ENCODE results near the gene TTLL5.
"Not testable (repeated sequence)": the region's sequence is repeated elsewhere in the genome, so short reads cannot be mapped to it uniquely, and the experiment has no call there.

The TTLL5 gene

GRCh38 chr14:75835737-75836136, 174.7 kb downstream of the TTLL5 start:
- no peak for DNase-seq

DNA sequence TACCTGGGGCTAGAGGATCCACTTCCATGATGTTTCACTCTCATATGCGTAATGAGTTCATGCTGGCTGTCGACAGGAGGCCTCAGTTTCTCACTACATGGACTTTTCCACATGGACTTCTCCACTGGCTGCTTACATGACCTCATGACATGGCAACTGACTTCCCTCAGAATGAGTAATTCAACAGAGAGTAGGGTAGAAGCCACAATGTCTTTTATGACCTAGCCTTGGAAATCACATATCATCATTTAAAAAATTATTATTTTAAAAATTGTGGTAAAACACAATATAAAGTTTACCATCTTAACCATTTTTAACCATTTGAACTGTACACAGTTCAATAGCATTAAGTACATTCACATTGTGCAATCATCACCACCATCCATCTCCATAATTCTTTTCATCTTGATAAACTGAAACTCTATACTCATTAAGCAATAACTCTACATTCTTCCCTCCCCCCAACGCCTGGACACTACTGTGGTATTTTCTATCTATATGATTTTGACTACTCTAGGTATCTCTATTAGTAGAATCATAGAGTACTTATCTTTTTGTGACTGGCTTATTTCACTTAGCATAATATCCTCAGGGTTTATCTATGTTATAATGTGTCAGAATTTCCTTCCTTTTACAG, 176.2 kb downstream of the TTLL5 start:
- DNase-seq, result no peak

- DNase-seq, result no peak
These were observed 179.9 kb downstream of the TTLL5 start for GRCh38 chr14:75840911-75841310.

- DNase-seq, result no peak
These were observed 181.5 kb downstream of the TTLL5 start for GRCh38 chr14:75842551-75842950.

DNA sequence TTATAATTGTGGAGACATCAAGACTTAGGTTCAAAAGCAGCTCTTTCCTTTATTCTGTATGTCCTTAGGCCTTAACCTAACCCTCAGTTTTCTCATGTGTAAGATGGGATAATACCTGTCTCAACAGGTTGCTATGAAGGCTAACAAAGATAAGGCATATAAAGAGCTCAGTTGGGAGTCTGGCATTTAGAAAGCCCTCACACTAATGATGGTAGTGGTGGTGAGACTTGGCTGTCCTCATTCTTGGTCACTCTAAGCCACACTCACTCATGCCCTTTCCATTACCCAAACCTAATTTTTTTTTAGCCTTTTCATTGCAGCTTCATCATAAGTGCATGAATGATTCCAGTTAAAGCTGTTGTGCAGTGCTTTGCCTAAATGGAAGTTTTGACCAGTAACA, 183.4 kb downstream of the TTLL5 start:
- DNase-seq, result no peak

DNA sequence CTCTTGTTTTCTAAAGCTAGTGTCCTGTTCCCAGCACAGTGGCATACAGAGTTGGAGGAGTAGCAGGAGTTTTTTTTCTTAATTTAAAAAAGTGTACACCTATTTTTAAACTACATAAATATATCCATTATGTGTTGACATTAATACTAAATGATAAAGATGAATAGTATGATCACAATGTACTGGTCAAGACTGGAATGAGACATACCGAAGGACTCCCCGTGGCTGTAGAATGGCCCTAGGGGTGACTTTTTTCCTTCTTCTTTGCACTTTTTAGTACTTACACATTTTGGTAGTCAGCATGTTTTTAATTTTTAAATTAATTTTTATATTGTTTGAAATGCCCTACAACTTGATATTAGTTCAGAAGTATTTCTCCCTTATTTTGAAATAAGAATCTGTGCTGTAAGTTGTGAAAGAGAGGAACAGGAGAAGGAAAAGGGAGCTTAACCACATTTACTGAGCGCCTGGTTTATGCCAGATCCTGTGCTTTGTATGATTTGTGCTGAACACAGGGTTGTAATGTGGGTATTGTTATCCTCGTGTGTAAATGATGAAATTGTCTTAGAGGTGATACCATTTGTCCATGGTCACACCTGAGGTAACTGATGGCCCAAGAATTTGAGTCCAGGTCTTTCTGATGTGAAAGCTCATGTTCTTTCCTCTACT, 184.2 kb downstream of the TTLL5 start:
- no peak for DNase-seq

DNA sequence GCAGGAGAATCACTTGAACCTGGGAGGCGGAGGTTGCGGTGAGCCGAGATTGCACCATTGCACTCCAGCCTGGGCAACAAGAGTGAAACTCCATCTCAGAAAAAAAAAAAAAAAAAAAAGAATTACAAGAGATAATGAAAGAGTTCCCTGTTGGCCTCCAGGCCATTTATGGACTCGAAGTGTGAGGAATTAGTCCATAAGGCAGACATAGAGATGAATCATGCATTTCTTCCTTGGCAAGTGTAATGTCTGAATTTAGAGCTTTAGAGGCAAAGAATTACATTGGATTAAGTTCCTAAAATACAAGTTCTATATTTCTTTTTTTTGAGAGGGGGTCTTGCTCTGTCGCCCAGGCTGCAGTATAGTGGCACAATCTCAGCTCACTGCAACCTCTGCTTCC, 185.6 kb downstream of the TTLL5 start:
- DNase-seq, result not testable (repeated sequence)

DNA sequence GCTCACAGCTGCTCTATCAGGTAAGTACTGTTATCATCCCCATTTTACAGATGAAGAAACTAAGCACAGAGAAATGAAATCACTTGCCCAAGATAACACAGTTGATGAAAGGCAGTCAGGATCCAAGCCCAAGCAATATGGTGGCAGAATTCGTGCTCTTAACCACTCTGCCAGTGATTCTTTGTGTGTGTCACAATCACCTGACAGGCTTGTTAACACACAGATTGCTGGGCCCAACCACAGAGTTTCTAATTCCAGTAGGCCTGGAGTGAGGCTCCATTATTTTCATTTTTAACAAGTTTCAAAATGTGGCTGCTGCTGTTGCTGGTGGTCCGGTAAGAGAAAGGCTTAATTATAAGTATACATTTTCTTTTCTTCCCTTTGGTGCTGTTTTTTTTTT, 186.5 kb downstream of the TTLL5 start:
- no peak for DNase-seq

DNA sequence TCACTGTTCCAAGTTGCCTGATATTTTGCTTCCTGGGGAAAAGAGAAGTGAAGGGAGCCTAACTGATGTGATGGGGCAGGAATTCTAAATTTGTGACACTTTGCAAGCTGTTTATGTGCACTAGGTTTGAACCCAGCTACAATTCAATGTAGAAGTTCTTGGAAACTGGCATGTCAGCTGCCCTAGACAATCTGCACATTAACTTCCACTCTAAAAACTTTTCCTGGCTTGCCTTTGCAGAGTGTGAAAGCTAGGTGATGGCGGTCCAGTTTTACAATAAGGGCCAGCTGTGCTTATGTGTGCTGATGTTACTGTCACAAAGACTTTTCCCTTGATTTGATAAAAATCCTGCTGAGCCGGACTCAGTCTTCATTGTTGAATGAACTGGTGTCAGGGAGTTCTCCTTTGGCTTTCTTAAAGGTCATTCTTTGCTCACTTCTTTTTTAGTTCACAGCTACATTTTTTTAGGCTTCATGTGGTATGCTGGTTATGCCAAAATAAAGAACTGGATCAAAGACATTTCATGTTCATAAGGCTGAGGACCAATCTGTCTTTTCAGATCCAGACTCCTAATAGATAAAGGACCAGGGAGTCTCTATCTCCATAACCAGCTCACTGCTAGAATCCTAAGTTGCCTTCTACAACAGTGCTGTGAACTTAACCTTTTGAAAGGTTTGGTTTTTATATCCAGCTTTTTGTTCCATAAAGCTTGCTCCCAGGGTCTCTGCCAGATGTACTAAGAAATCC, 187.3 kb downstream of the TTLL5 start:
- DNase-seq, result no peak

DNA sequence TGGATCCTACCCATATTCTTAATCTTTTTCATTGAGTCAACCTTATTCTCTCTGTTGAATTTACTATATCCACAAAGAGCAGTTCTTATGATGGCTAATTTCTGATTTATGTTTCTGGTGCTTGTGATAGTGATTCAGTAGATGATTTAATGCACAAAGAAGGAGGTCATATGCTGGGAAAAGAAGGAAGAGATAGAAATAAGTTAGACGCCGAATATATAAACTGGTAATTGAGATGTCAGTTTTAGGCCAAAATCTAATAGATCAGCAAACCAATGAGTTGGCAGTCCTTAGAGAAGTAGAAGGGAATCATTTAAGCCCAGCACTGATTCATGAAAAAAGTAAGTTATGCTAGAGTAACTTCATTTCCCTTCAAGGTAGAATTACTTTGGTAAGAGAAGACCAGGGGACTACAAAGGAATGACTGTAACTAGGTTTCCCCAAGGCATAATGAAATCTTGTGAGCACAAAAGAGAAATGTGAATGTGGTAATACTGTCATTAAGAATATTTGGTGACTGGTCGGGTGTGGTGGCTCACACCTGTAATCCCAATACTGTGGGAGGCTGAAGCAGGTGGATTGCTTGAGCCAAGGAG, 188.4 kb downstream of the TTLL5 start:
- no peak for DNase-seq

- no peak for DNase-seq
These were observed 190.5 kb downstream of the TTLL5 start for GRCh38 chr14:75851574-75851866.

GRCh38 chr14:75854111-75854799, 193.2 kb downstream of the TTLL5 start:
- DNase-seq, result no peak

DNA sequence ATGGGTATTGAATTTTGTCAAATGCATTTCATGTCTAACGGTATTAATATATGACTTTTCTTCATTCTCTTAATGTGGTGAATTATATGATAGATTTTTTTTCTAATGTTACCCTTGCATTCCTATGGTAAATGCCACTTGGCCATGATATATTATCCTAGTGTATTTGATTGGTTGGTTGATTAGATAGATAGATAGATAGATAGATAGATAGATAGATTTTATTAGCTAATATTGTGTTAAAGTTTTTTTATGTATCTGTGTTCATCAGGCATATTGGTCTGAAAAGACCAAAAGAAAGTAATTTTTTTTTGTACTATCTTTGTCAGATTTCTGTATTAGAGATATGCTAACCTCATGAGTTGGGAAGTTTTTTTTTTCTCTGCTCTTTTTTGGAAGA, 196.2 kb downstream of the TTLL5 start:
- DNase-seq, result no peak

DNA sequence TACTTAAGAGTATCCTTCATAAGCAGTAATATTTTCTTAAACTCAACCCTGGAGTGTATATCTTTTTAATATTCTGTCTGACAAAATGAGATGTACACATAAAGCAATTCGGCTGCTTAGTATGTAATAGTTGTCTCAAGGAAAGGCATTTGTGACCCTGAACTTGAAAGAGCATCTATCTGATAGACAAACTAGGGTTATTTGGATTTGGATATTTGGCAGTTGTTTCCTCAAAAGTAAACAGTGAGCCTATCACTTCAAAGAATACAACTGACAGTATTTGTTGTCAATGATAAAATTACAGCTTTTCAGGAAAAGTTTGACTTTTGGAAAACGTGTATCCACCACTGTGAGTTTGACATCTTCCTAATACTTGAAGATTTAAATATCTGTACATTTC, 197.3 kb downstream of the TTLL5 start:
- DNase-seq, result no peak

DNA sequence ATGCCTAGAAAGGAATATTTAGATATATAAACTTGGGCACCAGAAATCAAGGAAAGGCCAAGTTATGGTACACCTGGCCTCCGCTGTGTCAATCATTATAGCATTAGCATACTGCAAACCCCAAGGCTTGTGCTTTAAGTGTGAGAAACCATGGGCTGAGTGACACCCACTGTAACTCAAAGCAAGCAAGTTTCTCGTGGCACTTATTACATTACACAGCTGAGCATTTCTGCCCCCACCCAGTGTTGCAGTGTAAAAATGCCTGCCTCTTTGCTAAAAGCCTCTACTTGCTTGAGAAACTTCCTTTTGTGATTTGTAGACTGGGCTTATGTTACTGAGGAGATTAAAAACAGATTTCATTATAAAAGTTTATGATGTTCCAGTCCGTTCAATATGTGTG, 198.7 kb downstream of the TTLL5 start:
- DNase-seq, result no peak

DNA sequence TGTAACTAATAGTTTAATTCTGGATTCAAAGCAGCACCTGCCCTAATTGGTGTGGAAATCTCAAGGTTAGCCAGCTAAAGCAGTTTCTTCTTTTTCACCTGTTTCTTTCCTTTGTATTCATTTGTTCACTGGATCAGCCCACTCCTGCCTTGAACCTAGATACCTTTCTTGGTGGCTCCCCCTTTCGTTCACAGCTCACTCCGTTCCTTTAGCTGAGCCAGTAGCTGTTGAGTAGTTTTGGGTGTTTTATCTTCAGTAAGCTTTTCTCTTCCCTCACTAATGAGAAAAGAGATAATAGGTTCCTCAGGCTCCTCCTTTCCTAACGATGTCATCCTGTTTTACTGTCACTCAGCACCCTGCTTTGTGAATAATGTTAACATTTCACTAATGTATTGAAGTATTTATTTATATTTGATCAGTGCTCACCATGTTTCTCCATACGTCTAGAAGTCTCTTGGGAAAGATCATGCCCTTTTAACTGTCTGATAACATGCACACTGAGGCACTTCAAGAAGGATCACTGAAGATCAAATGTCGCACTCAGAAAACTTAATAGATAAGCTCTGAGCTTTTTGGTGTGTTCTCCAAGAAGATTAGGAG, 199.6 kb downstream of the TTLL5 start:
- DNase-seq, result no peak

DNA sequence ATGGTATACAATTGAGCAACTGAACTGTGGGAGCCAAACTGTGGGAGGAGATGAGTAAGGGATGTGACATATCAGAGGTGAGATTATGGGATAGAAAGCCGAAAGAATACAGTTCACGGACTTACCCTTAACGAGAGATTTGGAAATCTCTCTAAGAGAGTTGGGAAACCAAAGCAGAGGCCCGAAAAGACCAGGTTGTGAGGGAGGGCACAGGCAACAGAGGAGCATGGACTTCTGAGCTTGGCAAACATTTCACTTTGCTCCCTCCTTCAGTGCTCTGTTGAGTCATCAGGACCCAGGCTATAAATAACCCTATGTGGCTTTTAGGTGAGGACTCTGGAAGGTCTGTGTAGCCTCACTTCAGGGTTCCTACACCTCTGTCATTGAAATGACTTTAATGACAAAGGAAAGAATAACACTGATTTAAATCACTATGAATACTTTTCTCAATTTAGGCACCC, 200.1 kb downstream of the TTLL5 start:
- no peak for DNase-seq

- DNase-seq, result no peak
These were observed 202.2 kb downstream of the TTLL5 start for GRCh38 chr14:75863221-75863620.

DNA sequence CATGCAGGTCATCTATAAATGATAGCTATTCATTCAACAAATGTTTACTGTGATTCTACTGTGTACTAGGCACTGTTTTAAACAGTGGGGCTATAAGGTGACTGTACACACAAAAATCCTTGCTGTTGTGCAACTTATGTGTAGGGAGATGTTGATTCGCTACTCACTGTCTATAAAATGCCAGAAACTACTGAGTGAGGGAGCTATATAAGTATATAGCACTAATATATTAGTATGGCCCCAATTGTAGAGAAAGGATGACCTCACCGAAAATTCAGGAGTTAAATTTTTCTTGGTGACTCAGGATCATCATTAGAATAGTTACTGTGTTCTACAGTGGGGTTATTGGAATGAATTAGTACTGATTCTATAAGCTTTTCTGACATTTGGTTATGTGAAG, 203.3 kb downstream of the TTLL5 start:
- no peak for DNase-seq

DNA sequence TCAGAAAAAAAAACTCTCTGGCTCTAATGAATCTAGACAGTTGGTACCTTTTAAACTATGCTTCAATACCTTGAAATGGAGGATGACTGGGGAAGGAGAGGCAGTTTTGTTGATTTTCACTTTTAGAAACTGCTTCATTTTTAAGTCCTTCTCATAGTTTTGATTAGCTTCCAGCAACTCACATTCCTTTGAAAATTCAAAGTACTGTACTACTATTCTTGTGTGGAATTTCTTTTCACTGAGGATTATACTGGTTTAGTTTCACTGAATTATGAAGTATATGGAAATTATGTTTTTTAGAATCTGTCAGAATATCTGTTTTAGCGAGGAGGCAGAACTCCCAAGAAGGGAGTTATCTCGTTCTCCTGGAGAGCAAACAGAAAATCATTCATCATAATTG, 204.5 kb downstream of the TTLL5 start:
- no peak for DNase-seq

DNA sequence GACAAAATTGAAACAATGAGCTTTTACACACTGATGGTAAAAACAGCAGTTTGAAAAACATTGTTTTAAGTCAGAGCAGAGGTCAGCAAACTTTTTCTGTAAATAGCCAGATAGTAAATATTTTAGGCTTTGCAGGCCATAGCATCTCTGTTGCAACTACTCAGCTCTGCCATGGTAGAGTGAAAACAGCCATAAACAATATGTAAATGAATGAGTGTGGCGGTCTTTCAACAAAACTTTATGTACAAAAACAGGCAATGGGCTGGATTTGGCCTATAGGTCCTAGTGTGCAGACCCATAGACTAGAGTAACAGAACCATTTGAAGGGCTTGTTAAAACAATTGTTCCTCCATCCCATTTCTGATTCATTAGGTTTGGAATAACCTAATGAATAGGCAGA, 205.9 kb downstream of the TTLL5 start:
- DNase-seq, result no peak

DNA sequence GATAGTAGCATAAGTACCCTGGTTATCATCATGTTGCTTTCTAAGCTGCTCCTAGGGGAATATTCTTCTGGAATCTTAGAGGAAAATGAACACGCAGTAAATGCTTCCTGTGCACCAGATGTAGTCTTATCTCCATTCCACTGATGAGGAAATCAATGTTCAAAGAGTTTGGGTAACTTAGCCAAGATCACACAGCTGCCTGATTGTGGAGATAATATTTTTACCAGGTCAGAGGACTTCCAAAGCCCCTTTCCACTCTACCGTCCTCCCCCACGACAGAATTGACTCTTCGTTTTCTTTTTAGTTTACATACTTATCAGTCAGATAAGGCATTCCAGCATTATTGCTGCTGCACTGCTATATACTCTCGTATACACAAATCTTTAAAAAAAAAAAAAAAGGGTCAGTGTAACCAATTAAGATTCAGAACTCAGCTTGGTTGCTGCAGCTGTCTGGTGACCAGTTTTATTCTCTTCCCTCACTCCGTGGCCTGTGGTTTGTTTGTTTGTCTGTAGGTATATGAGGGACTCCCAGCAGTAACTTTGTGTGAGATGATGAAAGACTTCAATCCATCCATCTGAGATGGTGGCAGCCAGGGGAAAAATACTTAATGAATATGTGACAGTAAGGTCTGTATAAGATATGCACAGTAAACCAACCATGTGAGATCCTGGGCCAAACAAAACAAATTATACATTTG, 210.3 kb downstream of the TTLL5 start:
- no peak for DNase-seq

Data from NCI-H146 (cell line).